Tibial nerve (tissue), 4 donors: ENCODE results near the gene NPHP1.
"Not testable (repeated sequence)": the region's sequence is repeated elsewhere in the genome, so short reads cannot be mapped to it uniquely, and the experiment has no call there.

Experiments
- CTCF ChIP-seq, 5 experiments: fragments of 200-600 bp in 3 of 5; fragments of 450-650 bp in 2 of 5; sonication (generic) in 3 of 5; IDR thresholded peaks; one replicate each; pipeline ENCODE4 v1.5.1; 2016 to 2019; ENCODE audit warnings: antibody characterized with exemption in 5 of 5, mild to moderate bottlenecking in 3 of 5, moderate library complexity in 2 of 5
- EP300 ChIP-seq, 2 donors: sonication (generic); formaldehyde crosslinking; IDR thresholded peaks; one replicate each; pipeline ENCODE4 v1.6.1; 2017; ENCODE audit warnings: antibody characterized with exemption in 2 of 2, mild to moderate bottlenecking in 1 of 2

GRCh38 chr2:110213522-110213921, 8.7 kb upstream of the NPHP1 start:
- TF ChIP-seq CTCF, EP300 (IDR thresholded peaks at IDR 0.05): not testable (repeated sequence)
